ENCODE data around the gene SLC25A13. TPM values are rescaled to one million over a fixed set of nuclear protein-coding genes. Genes with fewer than 3 reads are reported as not detected.

Gene SLC25A13
- total RNA-seq, 2 experiments from 2014 or later: 7.3 to 7.8 TPM

- DNase-seq: no peak
- Mint-ChIP-seq H3K9me3 (no peaks in the 10 kb centered on the region), H3K27me3 (no peaks in the 10 kb centered on the region), H3K4me3 (no peak overlapping the region), H3K27ac (no peak overlapping the region), H3K36me3 (ENCODE audit: low read depth) (no peaks in the 10 kb centered on the region), H3K4me1 (no peaks in the 10 kb centered on the region)
- CTCF ChIA-PET: no interaction called here
- POLR2A ChIA-PET: no interaction called here
These were observed 82.7 kb downstream of the SLC25A13 start for GRCh38 chr7:96238976-96239766.

- DNase-seq: no peak
- Mint-ChIP-seq H3K4me3 (no peak overlapping the region), H3K4me1 (no peaks in the 10 kb centered on the region), H3K36me3 (ENCODE audit: low read depth) (no peaks in the 10 kb centered on the region), H3K27me3 (no peaks in the 10 kb centered on the region), H3K27ac (no peak overlapping the region), H3K9me3 (no peaks in the 10 kb centered on the region)
- CTCF ChIA-PET: no interaction called here
- POLR2A ChIA-PET: no interaction called here
These were observed 83.4 kb downstream of the SLC25A13 start for GRCh38 chr7:96238474-96238873.

GRCh38 chr7:96237040-96237439 lies 84.9 kb downstream of the SLC25A13 start:
- H3K4me1 Mint-ChIP-seq: no peaks in the 10 kb centered on the region
- ChIA-PET POLR2A (no interaction called here), CTCF (no interaction called here)
- no peak overlapping the region for H3K4me3 Mint-ChIP-seq
- H3K27ac Mint-ChIP-seq: no peak overlapping the region
- no peaks in the 10 kb centered on the region for H3K27me3 Mint-ChIP-seq
- H3K9me3 Mint-ChIP-seq: no peaks in the 10 kb centered on the region
- no peaks in the 10 kb centered on the region for H3K36me3 Mint-ChIP-seq (ENCODE audit: low read depth)
- no peak for DNase-seq

GRCh38 chr7:96236198-96237039 lies 85.5 kb downstream of the SLC25A13 start:
- Mint-ChIP-seq H3K27me3 (no peaks in the 10 kb centered on the region), H3K36me3 (ENCODE audit: low read depth) (no peaks in the 10 kb centered on the region), H3K27ac (no peak overlapping the region), H3K4me3 (no peak overlapping the region), H3K4me1 (no peaks in the 10 kb centered on the region), H3K9me3 (no peaks in the 10 kb centered on the region)
- no peak for DNase-seq
- ChIA-PET POLR2A (no interaction called here), CTCF (no interaction called here)

- ChIA-PET POLR2A (no interaction called here), CTCF (no interaction called here)
- H3K4me1 Mint-ChIP-seq: no peaks in the 10 kb centered on the region
- peaks cover 2% of the 10 kb centered on the region for H3K9me3 Mint-ChIP-seq
- H3K4me3 Mint-ChIP-seq: no peak overlapping the region
- H3K27me3 Mint-ChIP-seq: no peaks in the 10 kb centered on the region
- no peaks in the 10 kb centered on the region for H3K36me3 Mint-ChIP-seq (ENCODE audit: low read depth)
- no peak for DNase-seq
- no peak overlapping the region for H3K27ac Mint-ChIP-seq
These were observed 86.6 kb downstream of the SLC25A13 start for GRCh38 chr7:96235281-96235680.

- CTCF ChIA-PET: no interaction called here
- POLR2A ChIA-PET: no interaction called here
- H3K4me1 Mint-ChIP-seq: no peaks in the 10 kb centered on the region
- no peaks in the 10 kb centered on the region for H3K36me3 Mint-ChIP-seq (ENCODE audit: low read depth)
- no peak overlapping the region for H3K27ac Mint-ChIP-seq
- no peak overlapping the region for H3K4me3 Mint-ChIP-seq
- DNase-seq: no peak
- no peaks in the 10 kb centered on the region for H3K27me3 Mint-ChIP-seq
- H3K9me3 Mint-ChIP-seq: peaks cover 2% of the 10 kb centered on the region
These were observed 88.3 kb downstream of the SLC25A13 start for GRCh38 chr7:96233528-96234154.

- peaks cover 2% of the 10 kb centered on the region for H3K36me3 Mint-ChIP-seq (ENCODE audit: low read depth)
- H3K27me3 Mint-ChIP-seq: no peaks in the 10 kb centered on the region
- no peak for DNase-seq
- no peak overlapping the region for H3K4me3 Mint-ChIP-seq
- ChIA-PET CTCF (no interaction called here), POLR2A (no interaction called here)
- no peak overlapping the region for H3K27ac Mint-ChIP-seq
- peaks cover 2% of the 10 kb centered on the region for H3K9me3 Mint-ChIP-seq
- no peaks in the 10 kb centered on the region for H3K4me1 Mint-ChIP-seq
These were observed 88.8 kb downstream of the SLC25A13 start for GRCh38 chr7:96233084-96233483.

GRCh38 chr7:96228760-96229159 lies 93.1 kb downstream of the SLC25A13 start:
- CTCF ChIA-PET: no interaction called here
- H3K4me3 Mint-ChIP-seq: no peak overlapping the region
- DNase-seq: no peak
- H3K36me3 Mint-ChIP-seq (ENCODE audit: low read depth): peaks cover 2% of the 10 kb centered on the region
- peaks cover 2% of the 10 kb centered on the region for H3K9me3 Mint-ChIP-seq
- H3K27ac Mint-ChIP-seq: no peak overlapping the region
- no peaks in the 10 kb centered on the region for H3K27me3 Mint-ChIP-seq
- H3K4me1 Mint-ChIP-seq: no peaks in the 10 kb centered on the region
- POLR2A ChIA-PET: no interaction called here

GRCh38 chr7:96225251-96225650 lies 96.6 kb downstream of the SLC25A13 start:
- ChIA-PET POLR2A (no interaction called here), CTCF (no interaction called here)
- no peaks in the 10 kb centered on the region for H3K27me3 Mint-ChIP-seq
- H3K9me3 Mint-ChIP-seq: no peaks in the 10 kb centered on the region
- DNase-seq: no peak
- H3K27ac Mint-ChIP-seq: no peak overlapping the region
- no peak overlapping the region for H3K4me3 Mint-ChIP-seq
- H3K36me3 Mint-ChIP-seq (ENCODE audit: low read depth): peaks cover 2% of the 10 kb centered on the region
- no peaks in the 10 kb centered on the region for H3K4me1 Mint-ChIP-seq

- Mint-ChIP-seq H3K4me1 (no peaks in the 10 kb centered on the region), H3K36me3 (ENCODE audit: low read depth) (peaks cover 2% of the 10 kb centered on the region), H3K27me3 (no peaks in the 10 kb centered on the region), H3K27ac (no peak overlapping the region), H3K9me3 (no peaks in the 10 kb centered on the region), H3K4me3 (no peak overlapping the region)
- CTCF ChIA-PET: no interaction called here
- POLR2A ChIA-PET: no interaction called here
- DNase-seq: no peak
These were observed 97.2 kb downstream of the SLC25A13 start for GRCh38 chr7:96224685-96225084.

GRCh38 chr7:96224073-96224472 lies 97.8 kb downstream of the SLC25A13 start:
- H3K27me3 Mint-ChIP-seq: no peaks in the 10 kb centered on the region
- no peak overlapping the region for H3K4me3 Mint-ChIP-seq
- POLR2A ChIA-PET: no interaction called here
- no peak overlapping the region for H3K27ac Mint-ChIP-seq
- CTCF ChIA-PET: no interaction called here
- no peaks in the 10 kb centered on the region for H3K4me1 Mint-ChIP-seq
- no peaks in the 10 kb centered on the region for H3K9me3 Mint-ChIP-seq
- peaks cover 2% of the 10 kb centered on the region for H3K36me3 Mint-ChIP-seq (ENCODE audit: low read depth)
- no peak for DNase-seq

GRCh38 chr7:96221888-96222287 lies 100.0 kb downstream of the SLC25A13 start:
- POLR2A ChIA-PET: no interaction called here
- H3K27ac Mint-ChIP-seq: no peak overlapping the region
- CTCF ChIA-PET: no interaction called here
- no peak for DNase-seq
- H3K36me3 Mint-ChIP-seq (ENCODE audit: low read depth): no peaks in the 10 kb centered on the region
- H3K9me3 Mint-ChIP-seq: no peaks in the 10 kb centered on the region
- no peaks in the 10 kb centered on the region for H3K27me3 Mint-ChIP-seq
- no peaks in the 10 kb centered on the region for H3K4me1 Mint-ChIP-seq
- H3K4me3 Mint-ChIP-seq: no peak overlapping the region

GRCh38 chr7:96219378-96220130 lies 102.3 kb downstream of the SLC25A13 start:
- no peaks in the 10 kb centered on the region for H3K27me3 Mint-ChIP-seq
- no peaks in the 10 kb centered on the region for H3K4me1 Mint-ChIP-seq
- no peak for DNase-seq
- H3K36me3 Mint-ChIP-seq (ENCODE audit: low read depth): no peaks in the 10 kb centered on the region
- ChIA-PET POLR2A (no interaction called here), CTCF (no interaction called here)
- no peak overlapping the region for H3K27ac Mint-ChIP-seq
- peaks cover 3% of the 10 kb centered on the region for H3K9me3 Mint-ChIP-seq
- H3K4me3 Mint-ChIP-seq: no peak overlapping the region

Data from activated CD4-positive, alpha-beta memory T cell treated with anti-CD3 and anti-CD28 coated beads, Interleukin-2, amount 10 ng/mL, durations not matched to agents 7 days and 5 days (primary cell).